OCI-LY7 (cell line): ENCODE measurements around the gene UTS2B. TPM values are rescaled to one million over a fixed set of nuclear protein-coding genes. Genes with fewer than 3 reads are reported as not detected.

Experiments used
- BruUV-seq: library from RNA; stranded (reverse); fragments of 400-500 nt; replicated peaks from 2 replicates; lab custom pipeline; 2021; lab: Mats Ljungman, UMichigan
- CTCF ChIA-PET: fragments of 300-600 bp; sonication (Branson Sonifier 250); formaldehyde crosslinking; loops from one replicate; lab custom pipeline; 2022; ENCODE audit warnings: antibody characterized with exemption; ENCODE audit not compliant: unreplicated experiment; lab: Charles Lee
- POLR2A ChIA-PET: fragments of 300-600 bp; sonication (Branson Sonifier 250); formaldehyde crosslinking; loops from one replicate; lab custom pipeline; 2022; ENCODE audit warnings: antibody characterized with exemption; lab: Charles Lee
- DNase-seq: peaks from one replicate; pipeline ENCODE4 v3.0.0-alpha.2; 2015; ENCODE audit warnings: low spot score
- H2AFZ ChIP-seq: fragments of 200-600 bp; sonication (generic), shearing (Covaris generic); 2 replicates; pipeline ENCODE4 v1.6.1; 2014; ENCODE audit warnings: mild to moderate bottlenecking, antibody characterized with exemption, low read length, moderate library complexity
- H3K27ac ChIP-seq: fragments of 200-600 bp; sonication (generic); 2 replicates; pipeline ENCODE4 v1.5.1; 2014; ENCODE audit warnings: mixed run types, low read depth, mild to moderate bottlenecking, moderate library complexity, low read length, inconsistent platforms; ENCODE audit not compliant: poor library complexity, severe bottlenecking
- H3K36me3 ChIP-seq: fragments of 200-600 bp; sonication (generic); 2 replicates; pipeline ENCODE4 v1.6.1; 2014; ENCODE audit warnings: mild to moderate bottlenecking, antibody characterized with exemption, low read length, moderate library complexity, mixed read lengths; ENCODE audit not compliant: insufficient read depth
- H3K4me1 ChIP-seq: fragments of 200-600 bp; sonication (generic); 2 replicates; pipeline ENCODE4 v1.5.1; 2014; ENCODE audit warnings: mild to moderate bottlenecking, low read length; ENCODE audit not compliant: insufficient read depth, poor library complexity, severe bottlenecking
- H3K4me2 ChIP-seq: fragments of 200-600 bp; sonication (generic); 2 replicates; pipeline ENCODE4 v1.6.1; 2014; ENCODE audit warnings: mild to moderate bottlenecking, low read length
- H3K4me3 ChIP-seq: fragments of 200-600 bp; sonication (generic); 2 replicates; pipeline ENCODE4 v1.5.1; 2014; ENCODE audit warnings: mild to moderate bottlenecking, low read depth, low read length; ENCODE audit not compliant: poor library complexity, severe bottlenecking
- H3K79me2 ChIP-seq: fragments of 200-600 bp; sonication (generic); 2 replicates; pipeline ENCODE4 v1.6.1; 2016; ENCODE audit warnings: low read depth, mild to moderate bottlenecking, low read length, moderate library complexity, mixed read lengths; ENCODE audit not compliant: insufficient read depth
- H3K9me2 ChIP-seq: fragments of 200-600 bp; sonication (generic); 2 replicates; pipeline ENCODE4 v1.6.1; 2016; ENCODE audit warnings: mild to moderate bottlenecking, low read length, mixed read lengths; ENCODE audit not compliant: insufficient read depth
- H3K9me3 ChIP-seq: fragments of 200-600 bp; sonication (generic); 2 replicates; pipeline ENCODE4 v1.6.1; 2014; ENCODE audit warnings: mild to moderate bottlenecking, mixed run types, low read length, mixed read lengths
- H4K20me1 ChIP-seq: fragments of 200-600 bp; sonication (generic); 2 replicates; pipeline ENCODE4 v1.6.1; 2014; ENCODE audit warnings: mild to moderate bottlenecking, antibody characterized with exemption, low read length, moderate library complexity, mixed read lengths; ENCODE audit not compliant: insufficient read depth
- EZH2phosphoT487 ChIP-seq: fragments of 200-600 bp; sonication (generic); IDR thresholded peaks from 2 replicates; pipeline ENCODE4 v1.6.1; 2018; ENCODE audit warnings: low read depth, borderline replicate concordance, mild to moderate bottlenecking, mixed run types, antibody characterized with exemption, low read length, moderate library complexity, mixed read lengths
- intact Hi-C: fragments of 100-400 bp; cut with micrococcal nuclease; formaldehyde crosslinking; loops from one replicate; pipeline ENCODE4 v1.10.0; 2022; ENCODE audit not compliant: unreplicated experiment
- total RNA-seq, 2 experiments: library from RNA; depleted of rRNA in 1 of 2; stranded (reverse); fragments of >200 nt in 1 of 2; shearing (Covaris generic) in 1 of 2; gene quantifications; 2 replicates each; pipeline ENCODE4 v1.2.3, GENCODE V29; 2014 to 2022
- TF ChIP-seq, protein P1 (sequence below): fragments of 200-600 bp; sonication (generic); conservative IDR thresholded peaks from 2 replicates; pipeline ENCODE4 v1.5.1; 2014; ENCODE audit warnings: mild to moderate bottlenecking, antibody characterized with exemption, low read length, moderate library complexity, mixed read lengths

UTS2B gene
- total RNA-seq, 2 experiments from 2014 or later = 0.92 to 1.1 TPM

DNA sequence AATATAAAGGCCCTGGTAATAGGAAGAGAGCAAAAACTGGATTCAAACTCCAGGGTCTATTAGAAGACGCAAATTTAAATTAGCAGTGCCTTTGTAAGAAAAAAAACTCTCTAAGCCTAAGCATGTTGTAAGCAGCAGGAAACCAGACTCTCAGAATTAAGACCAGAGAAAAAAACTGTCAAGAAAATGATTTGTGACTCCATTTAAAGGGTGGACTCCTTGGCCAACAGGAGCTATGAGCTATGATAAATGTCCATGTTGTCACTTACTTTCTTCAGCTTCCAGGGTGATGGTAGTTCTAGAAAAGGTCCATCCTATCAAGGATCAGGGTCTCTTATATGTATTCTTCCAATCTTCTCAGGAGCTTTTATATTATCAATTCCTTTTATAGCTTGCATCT lies 36.0 kb downstream of the UTS2B start:
- Histone ChIP-seq H3K9me2 (no peaks in the 10 kb centered on the region), H2AFZ (peak overlapping the region; percentile 21; the same call in 1 of the 2 replicates), H3K36me3 (peaks cover 3% of the 10 kb centered on the region), H3K4me1 (peaks cover 83% of the 10 kb centered on the region), H3K27ac (peak overlapping the region; percentile 94), H3K4me3 (no peak overlapping the region), H3K4me2 (peak overlapping the region; percentile 75), H3K9me3 (peaks cover 17% of the 10 kb centered on the region; the same call in 1 of the 2 replicates), H3K79me2 (no peaks in the 10 kb centered on the region), H4K20me1 (no peaks in the 10 kb centered on the region)
- POLR2A ChIA-PET = interaction anchor here (0.5 to 1.7 kb wide), 10 partner anchors 10 to 1396 kb away, joined by 3 to 6 read pairs (median 4); partner anchors contain the start of gene UTS2B
- CTCF ChIA-PET = no interaction called here
- intact Hi-C loops = no loop called here
- DNase-seq = peak; percentile 25
- TF ChIP-seq, protein P1, sequence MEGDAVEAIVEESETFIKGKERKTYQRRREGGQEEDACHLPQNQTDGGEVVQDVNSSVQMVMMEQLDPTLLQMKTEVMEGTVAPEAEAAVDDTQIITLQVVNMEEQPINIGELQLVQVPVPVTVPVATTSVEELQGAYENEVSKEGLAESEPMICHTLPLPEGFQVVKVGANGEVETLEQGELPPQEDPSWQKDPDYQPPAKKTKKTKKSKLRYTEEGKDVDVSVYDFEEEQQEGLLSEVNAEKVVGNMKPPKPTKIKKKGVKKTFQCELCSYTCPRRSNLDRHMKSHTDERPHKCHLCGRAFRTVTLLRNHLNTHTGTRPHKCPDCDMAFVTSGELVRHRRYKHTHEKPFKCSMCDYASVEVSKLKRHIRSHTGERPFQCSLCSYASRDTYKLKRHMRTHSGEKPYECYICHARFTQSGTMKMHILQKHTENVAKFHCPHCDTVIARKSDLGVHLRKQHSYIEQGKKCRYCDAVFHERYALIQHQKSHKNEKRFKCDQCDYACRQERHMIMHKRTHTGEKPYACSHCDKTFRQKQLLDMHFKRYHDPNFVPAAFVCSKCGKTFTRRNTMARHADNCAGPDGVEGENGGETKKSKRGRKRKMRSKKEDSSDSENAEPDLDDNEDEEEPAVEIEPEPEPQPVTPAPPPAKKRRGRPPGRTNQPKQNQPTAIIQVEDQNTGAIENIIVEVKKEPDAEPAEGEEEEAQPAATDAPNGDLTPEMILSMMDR = no peak
- TF ChIP-seq EZH2phosphoT487 = no peak
- BruUV-seq = no TSS peak

DNA sequence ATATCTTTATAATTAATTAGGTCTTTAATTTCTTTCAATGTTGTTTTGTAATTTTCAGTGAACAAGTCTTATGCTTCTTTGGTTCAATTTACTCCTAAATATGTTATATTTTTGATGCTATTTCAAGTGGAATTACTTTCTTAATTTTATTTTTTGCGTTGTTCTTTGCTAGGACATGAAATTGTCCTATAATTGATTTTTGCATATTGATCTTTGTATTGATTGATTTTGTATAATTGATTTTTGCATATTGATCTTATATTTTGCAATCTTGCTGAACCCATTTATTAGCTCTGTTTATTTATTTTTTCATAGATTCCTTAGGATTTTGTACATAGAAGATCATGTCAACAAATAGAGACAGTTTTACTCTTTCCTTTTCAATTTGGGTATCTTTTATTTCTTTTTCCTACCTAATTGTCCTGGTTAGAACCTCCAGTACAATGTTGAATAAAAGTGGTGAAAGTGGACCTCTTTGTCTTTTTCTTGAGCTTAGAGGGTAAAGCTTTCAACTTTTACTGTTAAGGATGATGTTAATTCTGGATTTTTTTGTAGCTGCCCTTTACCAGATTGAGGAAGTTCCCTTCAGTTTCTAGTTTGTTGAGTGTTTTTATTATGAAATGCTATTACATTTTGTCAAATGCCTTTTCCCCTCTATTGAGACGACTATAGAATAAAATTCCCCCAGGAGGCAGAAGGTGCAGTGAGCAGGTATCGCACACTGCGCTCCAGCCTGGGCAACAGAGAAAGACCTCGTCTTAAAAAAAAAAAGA lies 37.9 kb downstream of the UTS2B start:
- Histone ChIP-seq H3K4me3 (no peak overlapping the region), H3K4me2 (peak overlapping the region; percentile 19; the same call in 1 of the 2 replicates), H3K9me2 (no peaks in the 10 kb centered on the region), H3K9me3 (peaks cover 15% of the 10 kb centered on the region; the same call in 1 of the 2 replicates), H3K27ac (no peak overlapping the region), H3K4me1 (peaks cover 64% of the 10 kb centered on the region), H3K79me2 (no peaks in the 10 kb centered on the region), H3K36me3 (no peaks in the 10 kb centered on the region; the same call in 1 of the 2 replicates), H4K20me1 (no peaks in the 10 kb centered on the region), H2AFZ (peak overlapping the region; percentile 3; the same call in 1 of the 2 replicates)
- ChIA-PET CTCF (no interaction called here), POLR2A (interaction anchor here (0.6 to 2.4 kb wide), 9 partner anchors 10 to 1128 kb away, joined by 3 to 12 read pairs (median 6); no protein-coding TSS in a partner anchor)
- no peak for DNase-seq
- BruUV-seq = no TSS peak
- intact Hi-C loops = no loop called here
- TF ChIP-seq, protein P1 = no peak
